Stimulated activated CD8-positive, alpha-beta memory T cell treated with anti-CD3 and anti-CD28 coated beads, Interleukin-12 subunit alpha, Interleukin-12 subunit beta, amount 100 ng/mL, for 4 hours (primary cell): ENCODE results near the gene MUC12.
A peak's percentile ranks its signal among the peaks of the same experiment; 100 is the strongest.
"Not testable (repeated sequence)": the region's sequence is repeated elsewhere in the genome, so short reads cannot be mapped to it uniquely, and the experiment has no call there.

Source experiments
- DNase-seq: peaks from one replicate; pipeline ENCODE4 v3.0.0-alpha.2; 2020; ENCODE audit warnings: low read depth

MUC12 gene

GRCh38 chr7:100994671-100995070 is 25.3 kb downstream of the MUC12 start:
- not testable (repeated sequence) for DNase-seq

- not testable (repeated sequence) for DNase-seq
Observed at GRCh38 chr7:100998530-100998929, 29.2 kb downstream of the MUC12 start.

DNA sequence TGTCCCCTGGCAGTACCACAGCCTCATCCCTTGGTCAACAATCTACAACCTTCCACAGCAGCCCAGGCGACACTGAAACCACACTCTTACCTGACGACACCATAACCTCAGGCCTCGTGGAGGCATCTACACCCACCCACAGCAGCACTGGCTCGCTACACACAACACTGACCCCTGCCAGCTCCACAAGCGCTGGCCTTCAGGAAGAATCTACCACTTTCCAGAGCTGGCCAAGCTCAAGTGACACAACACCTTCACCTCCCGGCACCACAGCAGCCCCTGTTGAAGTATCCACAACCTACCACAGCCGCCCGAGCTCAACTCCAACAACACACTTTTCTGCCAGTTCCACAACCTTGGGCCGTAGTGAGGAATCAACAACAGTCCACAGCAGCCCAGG is 30.0 kb downstream of the MUC12 start:
- not testable (repeated sequence) for DNase-seq

GRCh38 chr7:101000025-101000424 is 30.7 kb downstream of the MUC12 start:
- not testable (repeated sequence) for DNase-seq

- not testable (repeated sequence) for DNase-seq
Observed at GRCh38 chr7:101002333-101002732, 33.0 kb downstream of the MUC12 start.

GRCh38 chr7:101007361-101007760 is 38.0 kb downstream of the MUC12 start:
- not testable (repeated sequence) for DNase-seq

DNA sequence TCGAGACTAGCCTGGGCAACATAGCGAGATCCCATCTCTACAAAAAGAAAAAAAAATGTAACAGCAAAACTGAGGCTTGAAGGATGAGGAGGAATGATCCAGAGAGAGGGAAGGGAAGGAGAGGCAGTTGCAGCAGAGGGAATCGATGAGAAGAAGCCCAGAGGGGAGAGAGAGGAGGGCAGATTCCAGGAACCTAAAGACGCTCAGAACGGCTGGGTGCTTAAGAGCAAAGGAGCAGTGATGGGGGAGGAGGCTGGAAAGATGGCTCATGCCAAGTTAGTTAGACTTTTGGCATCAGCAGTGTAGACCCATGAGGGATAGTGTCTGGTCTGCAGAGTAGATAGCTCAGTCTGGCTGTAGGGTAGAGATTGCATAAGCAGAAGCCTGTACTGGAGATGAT is 40.3 kb downstream of the MUC12 start:
- DNase-seq, result no peak

DNA sequence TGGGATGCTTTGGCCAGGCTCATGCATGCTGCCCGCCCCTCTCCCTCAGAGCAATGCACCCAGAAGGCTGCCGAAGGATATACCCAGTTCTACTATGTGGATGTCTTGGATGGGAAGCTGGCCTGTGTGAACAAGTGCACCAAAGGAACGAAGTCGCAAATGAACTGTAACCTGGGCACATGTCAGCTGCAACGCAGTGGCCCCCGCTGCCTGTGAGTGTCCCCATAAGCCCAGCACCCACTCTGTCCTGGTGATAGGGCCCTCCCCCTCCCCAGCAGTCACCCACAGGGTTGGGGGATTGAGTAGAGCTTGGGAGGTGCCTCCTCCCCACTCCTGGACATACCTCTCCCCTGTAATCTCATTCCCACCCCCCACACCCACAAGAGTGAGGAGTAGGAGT is 43.6 kb downstream of the MUC12 start:
- no peak for DNase-seq

- DNase-seq, result no peak
Observed at GRCh38 chr7:101015626-101016025, 46.3 kb downstream of the MUC12 start.

GRCh38 chr7:101017064-101017777 is 47.9 kb downstream of the MUC12 start:
- DNase-seq, result peak; percentile 49

- no peak for DNase-seq
Observed at GRCh38 chr7:101018271-101019167, 49.2 kb downstream of the MUC12 start.

GRCh38 chr7:101020444-101020843 is 51.1 kb downstream of the MUC12 start:
- DNase-seq, result no peak

- no peak for DNase-seq
Observed at GRCh38 chr7:101021703-101022102, 52.3 kb downstream of the MUC12 start.

- no peak for DNase-seq
Observed at GRCh38 chr7:101023839-101024238, 54.5 kb downstream of the MUC12 start.

GRCh38 chr7:101031082-101031481 is 61.7 kb downstream of the MUC12 start:
- DNase-seq, result no peak

DNA sequence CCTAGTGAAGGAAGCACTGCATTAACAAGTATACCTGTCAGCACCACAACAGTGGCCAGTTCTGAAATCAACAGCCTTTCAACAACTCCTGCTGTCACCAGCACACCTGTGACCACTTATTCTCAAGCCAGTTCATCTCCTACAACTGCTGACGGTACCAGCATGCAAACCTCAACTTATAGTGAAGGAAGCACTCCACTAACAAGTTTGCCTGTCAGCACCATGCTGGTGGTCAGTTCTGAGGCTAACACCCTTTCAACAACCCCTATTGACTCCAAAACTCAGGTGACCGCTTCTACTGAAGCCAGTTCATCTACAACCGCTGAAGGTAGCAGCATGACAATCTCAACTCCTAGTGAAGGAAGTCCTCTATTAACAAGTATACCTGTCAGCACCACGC is 66.6 kb downstream of the MUC12 start:
- DNase-seq, result no peak

GRCh38 chr7:101041283-101041682 is 71.9 kb downstream of the MUC12 start:
- DNase-seq, result not testable (repeated sequence)

DNA sequence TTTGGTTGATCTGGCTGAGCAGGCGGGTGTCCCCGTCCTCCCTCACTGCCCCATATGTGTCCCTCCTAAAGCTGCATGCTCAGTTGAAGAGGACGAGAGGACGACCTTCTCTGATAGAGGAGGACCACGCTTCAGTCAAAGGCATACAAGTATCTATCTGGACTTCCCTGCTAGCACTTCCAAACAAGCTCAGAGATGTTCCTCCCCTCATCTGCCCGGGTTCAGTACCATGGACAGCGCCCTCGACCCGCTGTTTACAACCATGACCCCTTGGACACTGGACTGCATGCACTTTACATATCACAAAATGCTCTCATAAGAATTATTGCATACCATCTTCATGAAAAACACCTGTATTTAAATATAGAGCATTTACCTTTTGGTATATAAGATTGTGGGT is 89.0 kb downstream of the MUC12 start:
- DNase-seq, result no peak

- DNase-seq, result no peak
Observed at GRCh38 chr7:101059620-101059942, 90.2 kb downstream of the MUC12 start.

- DNase-seq, result no peak
Observed at GRCh38 chr7:101060992-101061391, 91.6 kb downstream of the MUC12 start.

DNA sequence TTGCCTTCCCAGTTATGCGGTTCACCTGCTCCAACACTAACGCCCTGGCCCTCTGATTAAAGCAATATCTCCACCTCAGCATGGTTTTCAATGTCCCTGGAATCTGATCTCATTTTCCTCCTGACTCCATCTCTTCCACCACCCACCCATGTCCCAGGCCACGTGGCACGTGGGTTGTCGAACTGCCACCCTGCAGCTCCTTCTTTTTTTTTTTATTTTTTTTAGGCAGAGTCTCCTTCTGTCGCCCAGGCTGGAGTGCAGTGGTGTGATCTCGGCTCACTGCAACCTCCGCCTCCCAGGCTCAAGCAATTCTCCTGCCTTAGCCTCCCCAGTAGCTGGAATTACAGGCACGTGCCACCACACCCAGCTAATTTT is 94.8 kb downstream of the MUC12 start:
- not testable (repeated sequence) for DNase-seq

GRCh38 chr7:101065162-101065561 is 95.8 kb downstream of the MUC12 start:
- not testable (repeated sequence) for DNase-seq

DNA sequence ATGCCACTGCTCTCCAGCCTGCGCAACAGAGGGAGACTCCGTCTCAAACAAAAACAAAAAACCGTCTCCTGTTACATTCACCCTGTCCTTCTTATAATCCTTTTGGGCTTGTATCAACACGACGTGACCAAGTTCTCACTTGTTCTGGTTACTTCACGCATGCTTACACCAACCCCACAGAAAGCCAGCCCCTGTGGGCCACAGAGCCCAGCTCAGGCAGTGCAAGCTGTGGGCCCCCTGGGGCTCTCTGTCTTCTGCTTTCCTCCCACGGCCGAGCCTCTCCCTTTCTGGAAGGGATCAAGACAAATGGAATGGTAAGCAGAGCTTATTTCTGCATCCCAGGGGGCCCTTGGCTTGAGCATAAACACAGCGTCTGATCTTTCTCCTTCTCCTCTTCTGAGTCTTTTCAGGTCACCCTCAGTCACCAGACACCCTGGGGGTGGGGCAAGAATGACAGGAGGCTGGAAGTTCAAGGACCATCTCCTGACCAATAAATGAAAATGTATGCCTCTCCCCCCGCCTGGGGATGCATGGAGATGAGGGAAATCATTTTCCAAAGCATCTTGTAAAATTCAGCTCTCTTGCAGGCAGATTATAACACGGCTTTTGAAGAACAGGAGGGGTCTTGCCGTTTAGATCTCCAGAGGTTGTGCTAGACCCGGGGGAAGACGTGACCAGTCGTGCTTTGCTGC is 96.9 kb downstream of the MUC12 start:
- no peak for DNase-seq
